K562 (cell line): ENCODE data around the gene FGF14. TPM values are rescaled to one million over a fixed set of nuclear protein-coding genes. Genes with fewer than 3 reads are reported as not detected.

ENCODE experiments used
- ATAC-seq: fragments of 200-7000 bp; cut with Tn5 transposase; 3 replicates; pipeline ENCODE4 v1.9.1; 2020; ENCODE audit warnings: moderate library complexity
- BruUV-seq: library from RNA; stranded (reverse); fragments of 400-500 nt; replicated peaks from 2 replicates; lab custom pipeline; 2021; lab: Mats Ljungman, UMichigan
- CTCF ChIA-PET: fragments of 300-600 bp; formaldehyde crosslinking; extraction: SDS; loops from one replicate; lab custom pipeline; 2021; ENCODE audit warnings: low intra/inter-chr PET ratio; lab: Yijun Ruan, JAX
- POLR2A ChIA-PET: fragments of 300-600, 350-650 bp; sonication (Branson Sonifier 250); formaldehyde crosslinking; extraction: SDS; loops from one replicate; lab custom pipeline; 2021; ENCODE audit warnings: antibody characterized with exemption, inconsistent platforms; lab: Yijun Ruan, JAX
- DNase-seq, 4 experiments: peaks; one replicate each; pipeline versions ENCODE4 v3.0.0 to v3.0.0-alpha.2; 2011 to 2018; ENCODE audit warnings: low spot score in 3 of 4, mixed read lengths in 3 of 4; ENCODE audit errors: extremely low read depth in 1 of 4
- FAIRE-seq: peaks from 2 replicates; lab custom pipeline; 2011; peaks lifted over from hg19 to GRCh38; lab: Jason Lieb, UNC
- H2AFZ ChIP-seq: 2 replicates; pipeline ENCODE4 v1.6.0; 2011; ENCODE audit warnings: low read depth, low read length, control low read depth, inconsistent platforms
- H3K27ac ChIP-seq: fragments of 200-600 bp; 3 replicates; pipeline ENCODE4 v1.8.0; 2011; ENCODE audit warnings: low read depth, mild to moderate bottlenecking, control low read depth, inconsistent platforms, low read length, moderate library complexity, mixed read lengths; ENCODE audit errors: extremely low read depth
- H3K27me3 ChIP-seq, 2 experiments: fragments of 300-600 bp in 1 of 2; 2 replicates in 1 of 2; 3 replicates in 1 of 2; pipeline versions ENCODE4 v1.6.0 to v1.8.0; 2011; ENCODE audit warnings: inconsistent platforms in 2 of 2, low read length in 2 of 2, mild to moderate bottlenecking in 1 of 2, mixed read lengths in 1 of 2, moderate library complexity in 1 of 2; ENCODE audit not compliant: control insufficient read depth in 2 of 2, insufficient read depth in 2 of 2
- H3K36me3 ChIP-seq: fragments of 300-600 bp; 3 replicates; pipeline ENCODE4 v1.8.0; 2011; ENCODE audit warnings: mild to moderate bottlenecking, low read length, inconsistent platforms; ENCODE audit not compliant: control insufficient read depth, insufficient read depth
- H3K4me1 ChIP-seq, 2 experiments: fragments of 200-600 bp in 1 of 2; replicated peaks in 1 of 2; 2 replicates in 1 of 2; 3 replicates in 1 of 2; pipeline versions ENCODE4 v1.5.1 to v1.8.0; 2011; ENCODE audit warnings: inconsistent platforms in 2 of 2, low read length in 2 of 2, mild to moderate bottlenecking in 1 of 2, mixed read lengths in 1 of 2, moderate library complexity in 1 of 2; ENCODE audit not compliant: control insufficient read depth in 2 of 2, insufficient read depth in 2 of 2
- H3K4me2 ChIP-seq: 2 replicates; pipeline ENCODE4 v1.6.1; 2011; ENCODE audit warnings: low read length, control low read depth, inconsistent platforms, mixed read lengths; ENCODE audit not compliant: insufficient read depth
- H3K4me3 ChIP-seq: fragments of 200-600 bp; sonication (generic), shearing (Covaris generic); 2 replicates; pipeline ENCODE4 v1.5.1; 2016; ENCODE audit warnings: control low read depth, inconsistent platforms
- H3K79me2 ChIP-seq: fragments of 200-600 bp; 3 replicates; pipeline ENCODE4 v1.8.0; 2011; ENCODE audit warnings: low read length, inconsistent platforms; ENCODE audit not compliant: control insufficient read depth, insufficient read depth
- H3K9ac ChIP-seq, 2 experiments: 2 replicates each; pipeline versions ENCODE4 v1.6.0 to v1.6.1; 2011; ENCODE audit warnings: low read depth in 2 of 2, low read length in 2 of 2, control low read depth in 1 of 2, inconsistent platforms in 1 of 2, mild to moderate bottlenecking in 1 of 2, mixed read lengths in 1 of 2; ENCODE audit not compliant: insufficient read depth in 1 of 2
- H3K9me1 ChIP-seq: one replicate; pipeline ENCODE4 v1.6.0; 2011; ENCODE audit warnings: inconsistent platforms, mild to moderate bottlenecking, low read length, moderate library complexity; ENCODE audit not compliant: control insufficient read depth, insufficient read depth
- H3K9me3 ChIP-seq: replicated peaks from 2 replicates; pipeline ENCODE4 v1.5.1; 2011; ENCODE audit warnings: low read depth, low read length, inconsistent platforms; ENCODE audit not compliant: control insufficient read depth, insufficient read depth
- H4K20me1 ChIP-seq: replicated peaks from 2 replicates; pipeline ENCODE4 v1.6.1; 2011; ENCODE audit warnings: low read length, inconsistent platforms, mixed read lengths; ENCODE audit not compliant: control insufficient read depth, insufficient read depth
- ARID3B ChIP-seq: fragments of 250-450 bp; sonication (Bioruptor Pico); IDR thresholded peaks from 2 replicates; pipeline ENCODE4 v1.4.0; 2020; ENCODE audit warnings: borderline replicate concordance
- DEAF1 ChIP-seq: fragments of 450-650 bp; formaldehyde crosslinking; IDR thresholded peaks from 2 replicates; pipeline ENCODE4 v1.4.0; 2020; ENCODE audit warnings: mild to moderate bottlenecking, moderate library complexity
- E2F3 ChIP-seq: fragments of 250-450 bp; sonication (Bioruptor Pico); IDR thresholded peaks from 2 replicates; pipeline ENCODE4 v1.4.0; 2020; ENCODE audit warnings: mild to moderate bottlenecking
- ELF1 ChIP-seq: fragments of 200-800 bp; sonication (Bioruptor generic); IDR thresholded peaks from 2 replicates; pipeline ENCODE4 v1.6.1; 2016; ENCODE audit warnings: missing genetic modification characterization, missing compliant biosample characterization
- PBX2 ChIP-seq, 2 experiments: IDR thresholded peaks in 1 of 2; conservative IDR thresholded peaks in 1 of 2; 2 replicates each; pipeline ENCODE4 v1.6.1; 2016; ENCODE audit warnings: low read depth in 2 of 2, mild to moderate bottlenecking in 1 of 2, missing compliant biosample characterization in 1 of 2, missing genetic modification characterization in 1 of 2, moderate library complexity in 1 of 2
- PHB ChIP-seq: fragments of 250-450 bp; sonication (Bioruptor Pico); IDR thresholded peaks from 2 replicates; pipeline ENCODE4 v1.5.0; 2021
- POLR2G ChIP-seq: fragments of 200-400 bp; formaldehyde crosslinking; IDR thresholded peaks from 2 replicates; pipeline ENCODE4 v1.6.1; 2017; ENCODE audit warnings: low read depth, mild to moderate bottlenecking, antibody characterized with exemption, low read length, moderate library complexity
- RBM39 ChIP-seq: fragments of 200-400 bp; formaldehyde crosslinking; optimal IDR thresholded peaks from 2 replicates; pipeline ENCODE3; 2018; ENCODE audit warnings: low read depth, low read length
- STAG1 ChIP-seq: sonication (generic); formaldehyde crosslinking; IDR thresholded peaks from 2 replicates; pipeline ENCODE4 v1.5.0; 2020; ENCODE audit warnings: missing genetic modification reagents, borderline replicate concordance
- TAL1 ChIP-seq: fragments of 450-650 bp; IDR thresholded peaks from 2 replicates; pipeline ENCODE4 v1.6.1; 2016; ENCODE audit warnings: mild to moderate bottlenecking
- TGIF2 ChIP-seq: sonication (generic); formaldehyde crosslinking; IDR thresholded peaks from 2 replicates; pipeline ENCODE4 v1.8.1; 2022; ENCODE audit warnings: mild to moderate bottlenecking, missing genetic modification reagents, moderate library complexity
- ZNF75A ChIP-seq: fragments of 450-650 bp; formaldehyde crosslinking; IDR thresholded peaks from 2 replicates; pipeline ENCODE4 v1.4.0; 2020; ENCODE audit warnings: mild to moderate bottlenecking
- WGBS: fragments of 100-300 bp; shearing (Covaris generic); methylation state at CpG from one replicate; pipeline ENCODE4 v1.1.6; 2016; ENCODE audit warnings: low coverage, mixed read lengths; ENCODE audit not compliant: insufficient coverage; ENCODE audit errors: missing lambda C conversion rate; 5-methylcytosine and 5-hydroxymethylcytosine counted together
- in situ Hi-C: fragments of 300-500 bp; cut with MboI; formaldehyde crosslinking; loops from 4 replicates; pipeline ENCODE4 v1.15.0; 2018; ENCODE audit warnings: inconsistent platforms, mixed read lengths
- intact Hi-C: fragments of 100-400 bp; cut with micrococcal nuclease; formaldehyde crosslinking; loops from 2 replicates; pipeline ENCODE4 v1.14.2; 2022
- polyA plus RNA-seq, 8 experiments: library from polyadenylated mRNA; depleted of rRNA in 4 of 8; stranded (reverse) in 5 of 8; unstranded in 3 of 8; fragments of >200 nt; fragmentation: Nextera tagmentation in 2 of 8; fragmentation: Illumina TruSeq in 1 of 8; extraction: Ambion mirVana in 2 of 8; extraction: Trizol in 1 of 8; gene quantifications; 2 replicates each; pipeline versions ENCODE4 v1.2.1 to v1.2.3, GENCODE V29; 2011 to 2014; ENCODE audit warnings: inconsistent platforms in 1 of 8, missing spikeins in 1 of 8
- total RNA-seq, 7 experiments: library from RNA; depleted of rRNA in 6 of 7; stranded (reverse); fragments of >200 nt in 6 of 7; fragmentation: Illumina TruSeq in 2 of 7; extraction: Trizol in 2 of 7; gene quantifications; 2 replicates each; pipeline versions ENCODE4 v1.2.1 to v1.2.3, GENCODE V29; 2011 to 2021; ENCODE audit warnings: low replicate concordance in 1 of 7

The FGF14 gene
- total and polyA plus RNA-seq, 9 of the 15 experiments (the other 6 are each of a cell fraction or from before 2014, with no cell fraction given) = not detected

GRCh38 chr13:101951114-101951513 lies 450.7 kb downstream of the FGF14 start:
- Histone ChIP-seq H3K9ac (no peak overlapping the region), H3K27me3 (no peaks in the 10 kb centered on the region), H3K4me3 (no peak overlapping the region), H3K36me3 (no peaks in the 10 kb centered on the region), H3K4me1 (no peaks in the 10 kb centered on the region), H3K9me1 (no peaks in the 10 kb centered on the region), H3K79me2 (no peaks in the 10 kb centered on the region), H4K20me1 (no peaks in the 10 kb centered on the region), H2AFZ (no peak overlapping the region), H3K4me2 (no peak overlapping the region), H3K9me3 (no peaks in the 10 kb centered on the region), H3K27ac (no peak overlapping the region)
- ChIA-PET CTCF (no interaction called here), POLR2A (no interaction called here)
- FAIRE-seq = no peak
- 0% methylated on average over 2 of the region's 2 CpGs for WGBS
- BruUV-seq = no TSS peak
- in situ Hi-C loops = no loop called here
- no peak for DNase-seq
- ATAC-seq = no peak
- TF ChIP-seq E2F3 (CRISPR knock-in tag) (no peak), PHB (CRISPR knock-in tag) (no peak), PBX2 (CRISPR knock-in tag; IDR thresholded peaks at IDR 0.05; ENCODE audit: low read depth) (no peak), PBX2 (tag; conservative IDR thresholded peaks at IDR 0.05; ENCODE audit: low read depth) (no peak), DEAF1 (CRISPR knock-in tag) (no peak), TAL1 (no peak), ZNF75A (CRISPR knock-in tag) (no peak), STAG1 (CRISPR knock-in tag) (no peak), ARID3B (CRISPR knock-in tag) (no peak), RBM39 (no peak), POLR2G (no peak), TGIF2 (CRISPR knock-in tag) (no peak), ELF1 (no peak)
- intact Hi-C loops = no loop called here
